Esophagus squamous epithelium (tissue), 4 donors: ENCODE results near the gene TAPBPL.

ENCODE experiments used
- POLR2A ChIP-seq, 4 donors: fragments of 450-650 bp; IDR thresholded peaks; one replicate each; pipeline ENCODE4 v1.6.1; 2017; ENCODE audit warnings: antibody characterized with exemption in 4 of 4, mild to moderate bottlenecking in 4 of 4, moderate library complexity in 3 of 4
- TF ChIP-seq, protein P1 (sequence below), 6 experiments: fragments of 450-650 bp in 4 of 6; fragments of 200-600 bp in 2 of 6; sonication (generic) in 2 of 6; IDR thresholded peaks; one replicate each; pipeline ENCODE4 v1.5.1; 2016 to 2019; ENCODE audit warnings: antibody characterized with exemption in 6 of 6, mild to moderate bottlenecking in 4 of 6, moderate library complexity in 4 of 6

DNA sequence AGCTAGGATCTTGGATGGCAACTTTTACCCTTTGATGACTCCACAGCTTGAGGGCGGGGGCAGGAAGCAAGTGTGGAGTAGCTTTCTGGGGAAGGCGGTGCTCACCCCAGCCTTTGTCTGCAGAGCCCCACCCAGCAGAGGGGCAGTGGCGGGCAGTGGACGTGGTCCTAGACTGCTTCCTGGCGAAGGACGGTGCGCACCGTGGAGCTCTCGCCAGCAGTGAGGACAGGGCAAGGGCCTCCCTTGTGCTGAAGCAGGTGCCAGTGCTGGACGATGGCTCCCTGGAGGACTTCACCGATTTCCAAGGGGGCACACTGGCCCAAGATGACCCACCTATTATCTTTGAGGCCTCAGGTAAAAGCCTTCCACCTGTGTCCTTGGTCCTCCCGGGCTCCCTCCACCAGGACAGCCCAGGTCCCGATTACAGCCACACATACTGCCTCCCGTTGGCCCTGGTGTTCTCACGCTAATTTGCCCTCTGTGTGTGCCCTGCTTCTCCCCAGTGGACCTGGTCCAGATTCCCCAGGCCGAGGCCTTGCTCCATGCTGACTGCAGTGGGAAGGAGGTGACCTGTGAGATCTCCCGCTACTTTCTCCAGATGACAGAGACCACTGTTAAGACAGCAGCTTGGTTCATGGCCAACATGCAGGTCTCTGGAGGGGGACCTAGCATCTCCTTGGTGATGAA is 1.2 kb downstream of the TAPBPL start:
- TF ChIP-seq POLR2A (IDR thresholded peaks at IDR 0.05), result peak in 1 of 4 donors; percentile 30
- TF ChIP-seq, protein P1, sequence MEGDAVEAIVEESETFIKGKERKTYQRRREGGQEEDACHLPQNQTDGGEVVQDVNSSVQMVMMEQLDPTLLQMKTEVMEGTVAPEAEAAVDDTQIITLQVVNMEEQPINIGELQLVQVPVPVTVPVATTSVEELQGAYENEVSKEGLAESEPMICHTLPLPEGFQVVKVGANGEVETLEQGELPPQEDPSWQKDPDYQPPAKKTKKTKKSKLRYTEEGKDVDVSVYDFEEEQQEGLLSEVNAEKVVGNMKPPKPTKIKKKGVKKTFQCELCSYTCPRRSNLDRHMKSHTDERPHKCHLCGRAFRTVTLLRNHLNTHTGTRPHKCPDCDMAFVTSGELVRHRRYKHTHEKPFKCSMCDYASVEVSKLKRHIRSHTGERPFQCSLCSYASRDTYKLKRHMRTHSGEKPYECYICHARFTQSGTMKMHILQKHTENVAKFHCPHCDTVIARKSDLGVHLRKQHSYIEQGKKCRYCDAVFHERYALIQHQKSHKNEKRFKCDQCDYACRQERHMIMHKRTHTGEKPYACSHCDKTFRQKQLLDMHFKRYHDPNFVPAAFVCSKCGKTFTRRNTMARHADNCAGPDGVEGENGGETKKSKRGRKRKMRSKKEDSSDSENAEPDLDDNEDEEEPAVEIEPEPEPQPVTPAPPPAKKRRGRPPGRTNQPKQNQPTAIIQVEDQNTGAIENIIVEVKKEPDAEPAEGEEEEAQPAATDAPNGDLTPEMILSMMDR (IDR thresholded peaks at IDR 0.05), result no peak
